Lower leg skin (tissue), 4 donors: ENCODE measurements around the gene CD34. TPM values are rescaled to one million over a fixed set of nuclear protein-coding genes. Genes with fewer than 3 reads are reported as not detected.
"Not testable (repeated sequence)": the region's sequence is repeated elsewhere in the genome, so short reads cannot be mapped to it uniquely, and the experiment has no call there.

ENCODE experiments used
- DNase-seq, 2 donors: peaks; one replicate each; pipeline ENCODE4 v3.0.0-alpha.2; 2019; ENCODE audit warnings: low spot score in 2 of 2
- H3K4me3 ChIP-seq: fragments of 200-600 bp; sonication (generic); 2 replicates; pipeline ENCODE4 v1.5.1; 2017; ENCODE audit warnings: mild to moderate bottlenecking, low read depth; ENCODE audit not compliant: poor library complexity, severe bottlenecking
- CTCF ChIP-seq, 3 donors: fragments of 450-650 bp; IDR thresholded peaks; one replicate each; pipeline ENCODE4 v1.5.1; 2016; ENCODE audit warnings: antibody characterized with exemption in 3 of 3, mild to moderate bottlenecking in 3 of 3, moderate library complexity in 2 of 3
- POLR2A ChIP-seq, 2 donors: fragments of 450-650 bp; IDR thresholded peaks; one replicate each; pipeline ENCODE4 v1.6.1; 2016 to 2017; ENCODE audit warnings: antibody characterized with exemption in 2 of 2, mild to moderate bottlenecking in 1 of 2, moderate library complexity in 1 of 2
- WGBS, 2 donors: methylation state at CpG; one replicate each; pipeline ENCODE4 v1.1.5; 2018; 5-methylcytosine and 5-hydroxymethylcytosine counted together
- intact Hi-C: fragments of 100-400 bp; cut with DNase I; formaldehyde crosslinking; loops from one replicate; pipeline ENCODE4 v1.15.0; 2023; ENCODE audit warnings: low total_unique reads
- total RNA-seq, 4 donors: library from RNA; depleted of rRNA; stranded (reverse); fragments of >200 nt; gene quantifications; one replicate each; pipeline ENCODE4 v1.1.0, GENCODE V29; 2016

CD34 gene
- total RNA-seq, 4 donors from 2014 or later: 8.5 to 45.5 (median 26.0) TPM

- intact Hi-C loops: no loop called here
- 61 to 71% methylated on average over 9 of the region's 9 CpGs for WGBS, 2 donors
These were observed 26.5 kb downstream of the CD34 start for GRCh38 chr1:207884266-207885029.

DNA sequence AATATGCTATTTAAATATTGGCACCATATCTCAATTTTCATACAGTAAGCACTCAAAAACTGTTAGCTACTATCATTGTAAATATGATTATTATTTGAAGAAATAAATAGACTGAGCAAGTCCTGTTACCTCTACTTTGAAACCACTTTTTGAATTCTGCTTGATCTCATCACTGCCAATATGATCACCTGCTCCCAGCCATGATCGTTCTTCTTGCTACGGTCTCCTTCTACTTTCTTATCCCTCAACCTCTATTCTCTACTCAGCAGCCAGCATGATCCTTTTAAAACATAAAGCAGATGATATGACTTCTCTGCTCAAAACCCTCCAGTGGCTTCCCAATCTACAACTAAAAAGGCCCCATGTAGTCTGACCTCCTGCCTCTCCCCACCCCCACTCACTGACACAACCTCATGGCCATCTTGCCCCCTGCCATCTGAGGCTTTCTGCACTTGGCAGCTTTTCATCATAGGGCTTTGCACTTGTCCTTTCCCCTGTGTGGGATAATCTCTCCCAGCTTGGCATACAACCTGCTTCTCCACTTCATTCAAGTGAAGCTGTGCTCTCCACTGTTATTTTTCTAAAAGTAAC, 27.2 kb downstream of the CD34 start:
- intact Hi-C loops: no loop called here
- WGBS, 2 donors: 86 to 88% methylated on average over 2 of the region's 2 CpGs
- H3K4me3 ChIP-seq: no peak overlapping the region
- TF ChIP-seq CTCF (IDR thresholded peaks at IDR 0.05) (no peak), POLR2A (IDR thresholded peaks at IDR 0.05) (no peak)
- DNase-seq: no peak

More at GRCh38 chr1:207884266-207885029, 26.5 kb downstream of the CD34 start:
- TF ChIP-seq POLR2A (IDR thresholded peaks at IDR 0.05): no peak
- TF ChIP-seq CTCF (IDR thresholded peaks at IDR 0.05): no peak
- DNase-seq: no peak
- no peak overlapping the region for H3K4me3 ChIP-seq

DNA sequence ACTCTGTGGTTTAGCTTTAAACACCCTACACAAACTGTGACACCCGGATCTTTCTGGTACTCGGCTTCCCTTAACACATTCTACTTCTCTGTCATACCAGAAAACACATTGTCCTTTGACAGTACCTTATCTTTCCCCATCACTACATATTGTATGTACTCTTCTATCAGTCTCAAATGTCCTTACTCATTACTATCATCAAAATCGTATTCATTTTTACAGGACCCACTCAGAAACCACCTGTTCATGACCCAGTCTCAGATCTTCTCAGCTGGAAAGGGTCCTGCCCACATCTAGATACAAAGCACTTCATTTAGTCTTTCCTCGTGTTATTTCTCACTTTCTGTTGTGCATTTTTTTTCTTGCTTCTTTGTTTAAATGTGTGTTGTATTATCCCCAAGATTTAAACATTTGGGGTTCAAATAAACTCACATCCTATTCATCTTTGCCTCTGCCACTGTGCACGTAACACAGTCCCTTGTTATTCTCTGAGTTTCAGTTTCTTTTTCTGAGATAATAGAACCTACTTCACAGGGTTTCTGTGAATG, 27.7 kb downstream of the CD34 start:
- DNase-seq: no peak
- intact Hi-C loops: no loop called here
- WGBS, 2 donors: 66 to 69% methylated on average over 5 of the region's 5 CpGs
- TF ChIP-seq POLR2A (IDR thresholded peaks at IDR 0.05) (no peak), CTCF (IDR thresholded peaks at IDR 0.05) (no peak)
- H3K4me3 ChIP-seq: no peak overlapping the region

DNA sequence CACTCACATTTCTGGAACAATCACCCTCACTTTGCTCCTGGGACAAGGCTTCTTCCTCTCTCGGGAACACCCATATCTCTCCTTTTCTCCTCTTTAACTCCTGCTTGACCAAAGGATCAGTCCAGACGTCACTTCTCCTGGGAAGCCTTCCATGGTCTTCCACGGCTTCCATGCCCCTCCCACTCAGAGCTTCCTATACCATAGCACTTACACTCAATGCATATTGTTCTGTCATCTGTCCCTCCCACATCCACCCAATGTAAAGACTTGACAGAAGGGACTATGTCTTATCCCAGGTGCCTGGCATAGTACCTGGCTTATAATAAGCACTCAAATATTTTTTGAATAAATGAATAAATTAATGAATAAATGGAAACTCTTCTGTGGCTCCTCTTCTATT, 28.2 kb downstream of the CD34 start:
- TF ChIP-seq POLR2A (IDR thresholded peaks at IDR 0.05): no peak
- TF ChIP-seq CTCF (IDR thresholded peaks at IDR 0.05): no peak
- no peak for DNase-seq
- 46 to 47% methylated on average over 3 of the region's 3 CpGs for WGBS, 2 donors
- H3K4me3 ChIP-seq: no peak overlapping the region
- intact Hi-C loops: no loop called here

GRCh38 chr1:207878939-207879338, 32.0 kb downstream of the CD34 start:
- intact Hi-C loops: no loop called here
- 82 to 96% methylated on average over 1 of the region's 1 CpG for WGBS, 2 donors
- DNase-seq: no peak
- H3K4me3 ChIP-seq: no peak overlapping the region
- TF ChIP-seq POLR2A (IDR thresholded peaks at IDR 0.05): no peak
- TF ChIP-seq CTCF (IDR thresholded peaks at IDR 0.05): no peak

GRCh38 chr1:207877914-207878313, 33.0 kb downstream of the CD34 start:
- 93 to 95% methylated on average over 5 of the region's 5 CpGs for WGBS, 2 donors
- H3K4me3 ChIP-seq, DNase-seq, intact Hi-C loops: not testable (repeated sequence)
